ENCODE data around the gene NRDE2.
A peak's percentile ranks its signal among the peaks of the same experiment; 100 is the strongest.

NRDE2 gene, protein sequence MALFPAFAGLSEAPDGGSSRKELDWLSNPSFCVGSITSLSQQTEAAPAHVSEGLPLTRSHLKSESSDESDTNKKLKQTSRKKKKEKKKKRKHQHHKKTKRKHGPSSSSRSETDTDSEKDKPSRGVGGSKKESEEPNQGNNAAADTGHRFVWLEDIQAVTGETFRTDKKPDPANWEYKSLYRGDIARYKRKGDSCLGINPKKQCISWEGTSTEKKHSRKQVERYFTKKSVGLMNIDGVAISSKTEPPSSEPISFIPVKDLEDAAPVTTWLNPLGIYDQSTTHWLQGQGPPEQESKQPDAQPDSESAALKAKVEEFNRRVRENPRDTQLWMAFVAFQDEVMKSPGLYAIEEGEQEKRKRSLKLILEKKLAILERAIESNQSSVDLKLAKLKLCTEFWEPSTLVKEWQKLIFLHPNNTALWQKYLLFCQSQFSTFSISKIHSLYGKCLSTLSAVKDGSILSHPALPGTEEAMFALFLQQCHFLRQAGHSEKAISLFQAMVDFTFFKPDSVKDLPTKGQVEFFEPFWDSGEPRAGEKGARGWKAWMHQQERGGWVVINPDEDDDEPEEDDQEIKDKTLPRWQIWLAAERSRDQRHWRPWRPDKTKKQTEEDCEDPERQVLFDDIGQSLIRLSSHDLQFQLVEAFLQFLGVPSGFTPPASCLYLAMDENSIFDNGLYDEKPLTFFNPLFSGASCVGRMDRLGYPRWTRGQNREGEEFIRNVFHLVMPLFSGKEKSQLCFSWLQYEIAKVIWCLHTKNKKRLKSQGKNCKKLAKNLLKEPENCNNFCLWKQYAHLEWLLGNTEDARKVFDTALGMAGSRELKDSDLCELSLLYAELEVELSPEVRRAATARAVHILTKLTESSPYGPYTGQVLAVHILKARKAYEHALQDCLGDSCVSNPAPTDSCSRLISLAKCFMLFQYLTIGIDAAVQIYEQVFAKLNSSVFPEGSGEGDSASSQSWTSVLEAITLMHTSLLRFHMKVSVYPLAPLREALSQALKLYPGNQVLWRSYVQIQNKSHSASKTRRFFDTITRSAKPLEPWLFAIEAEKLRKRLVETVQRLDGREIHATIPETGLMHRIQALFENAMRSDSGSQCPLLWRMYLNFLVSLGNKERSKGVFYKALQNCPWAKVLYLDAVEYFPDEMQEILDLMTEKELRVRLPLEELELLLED

DNA sequence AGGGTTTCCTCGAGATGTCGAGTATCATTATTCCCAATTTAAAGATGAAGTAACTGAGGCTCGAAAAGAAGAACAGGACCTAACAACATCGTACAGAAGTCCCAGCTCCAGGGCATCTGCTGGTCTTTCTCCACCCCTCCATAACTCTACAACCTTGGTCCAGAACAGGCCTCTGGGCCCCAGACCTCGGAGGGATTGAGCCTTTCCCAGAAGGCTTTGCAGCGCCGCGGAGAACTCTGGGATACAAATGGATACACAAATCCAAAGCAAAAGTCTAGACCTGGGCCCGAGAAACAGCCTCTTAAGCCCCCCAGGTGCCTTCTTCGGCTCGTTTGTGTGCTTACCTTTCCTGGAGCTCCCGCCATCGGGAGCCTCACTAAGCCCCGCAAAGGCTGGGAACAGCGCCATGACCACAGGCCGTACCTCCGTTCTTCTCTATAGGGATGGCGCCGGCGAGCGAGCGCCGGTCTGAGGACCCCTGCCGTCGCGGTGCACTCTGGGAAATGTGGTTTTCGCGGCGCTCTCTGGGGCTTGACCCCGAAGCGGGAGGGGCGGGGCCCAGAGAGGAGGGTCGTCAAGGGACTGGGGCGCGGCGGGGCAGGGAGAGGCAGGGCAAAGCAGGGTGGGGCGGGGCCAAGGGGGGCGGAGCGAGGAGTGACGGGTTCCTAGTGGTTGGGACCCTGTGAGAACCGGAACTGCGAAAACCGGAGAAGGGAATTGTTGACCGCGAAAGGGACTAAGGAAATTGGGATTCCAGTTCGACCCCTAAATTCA is at the start of gene NRDE2:
NRDE2 (minus strand) TSS at position 445 of the 774 bp plus-strand sequence; CDS start at position 408, 37 bp downstream.
- DNase-seq (ENCODE audit: low spot score): peak; percentile 94

DNA sequence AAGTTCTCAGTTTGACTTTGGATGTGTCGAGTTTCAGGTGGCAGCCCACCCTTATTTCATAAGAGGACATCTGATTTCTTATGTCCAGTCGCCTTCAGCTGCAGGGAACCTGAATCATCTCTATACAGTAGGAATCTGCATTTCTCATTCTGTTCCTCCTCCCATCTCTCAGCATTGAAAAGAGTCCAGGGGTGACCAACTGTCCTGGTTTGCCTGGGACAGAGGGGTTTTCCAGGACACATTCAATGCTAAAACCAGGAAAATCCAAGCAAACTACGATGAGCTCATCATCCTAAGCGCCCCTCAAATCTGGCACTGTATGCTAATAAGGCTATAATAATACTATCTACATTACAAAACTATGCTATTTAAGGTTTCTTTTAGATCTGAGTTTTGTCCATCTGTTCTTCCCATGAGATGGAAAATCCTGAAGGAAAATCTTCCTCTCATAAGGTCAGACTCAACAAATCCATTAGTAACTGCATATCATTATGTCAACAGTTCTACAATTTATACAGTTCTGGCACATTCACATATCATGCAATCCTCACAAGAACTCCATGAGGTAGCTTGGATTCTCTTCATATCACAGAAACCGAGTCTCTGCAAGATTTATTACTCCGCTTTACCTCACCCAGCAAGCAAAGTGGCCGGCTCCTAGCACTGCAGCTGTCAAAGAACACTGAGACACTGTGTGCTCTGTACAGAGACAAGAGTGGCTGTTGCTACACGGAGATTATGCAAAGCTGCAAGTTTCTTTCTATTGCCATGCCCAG is 49.5 kb upstream of the NRDE2 start:
- DNase-seq (ENCODE audit: low spot score): no peak

DNA sequence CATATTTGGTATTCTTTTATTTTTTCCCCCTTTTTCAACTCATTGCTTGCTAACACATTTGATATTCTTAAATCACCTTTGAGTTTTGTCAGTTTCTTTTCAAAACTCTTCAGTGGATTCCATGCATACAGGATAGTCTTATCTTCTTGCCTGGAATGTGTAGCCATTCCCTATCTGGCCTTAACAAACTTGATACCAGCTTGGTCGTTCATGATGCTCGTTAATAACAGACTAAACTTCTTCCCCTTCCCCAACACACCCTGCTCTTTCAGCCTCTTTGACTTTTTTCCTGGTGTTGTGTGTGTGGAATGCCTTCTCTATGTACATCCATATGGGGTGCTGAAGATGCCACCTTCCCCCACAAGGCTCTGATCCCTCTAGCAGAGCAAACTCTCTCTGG is 47.4 kb upstream of the NRDE2 start:
- no peak for DNase-seq (ENCODE audit: low spot score)

DNA sequence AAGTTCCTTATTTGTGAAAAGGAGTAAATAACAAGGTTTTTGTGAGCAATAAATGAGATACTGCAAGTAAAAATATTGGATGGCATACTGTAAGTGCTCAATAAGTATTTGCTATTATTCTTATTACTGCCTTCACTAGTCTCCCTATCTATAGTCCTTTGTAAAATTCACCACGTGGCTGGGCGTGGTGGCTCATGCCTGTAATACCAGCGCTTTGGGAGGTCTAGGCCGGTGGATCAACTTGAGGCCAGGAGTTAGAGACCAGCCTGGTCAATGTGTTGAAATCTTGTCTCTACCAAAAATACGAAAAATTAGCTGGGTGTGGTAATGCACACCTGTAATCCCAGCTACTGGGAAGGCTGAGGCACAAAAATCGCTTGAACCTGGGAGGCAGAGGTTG is 46.5 kb upstream of the NRDE2 start:
- DNase-seq (ENCODE audit: low spot score): no peak

DNA sequence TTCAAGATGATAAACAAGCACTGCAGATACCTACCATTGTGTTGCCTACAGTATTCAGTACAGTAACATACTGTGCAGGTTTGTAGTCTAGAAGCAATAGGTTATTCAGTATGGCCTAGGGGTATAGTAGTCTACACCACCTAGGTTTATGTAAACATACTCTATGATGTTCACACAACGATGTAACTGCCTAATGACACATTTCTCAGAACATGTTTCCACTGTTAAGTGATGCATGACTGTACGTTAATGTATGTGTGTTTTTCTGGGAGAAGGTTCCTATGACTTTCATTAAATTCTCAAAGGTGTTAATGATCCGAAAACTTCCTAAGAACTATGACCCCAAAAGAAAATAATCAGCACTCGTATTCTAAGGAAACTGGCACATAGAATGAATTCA is 44.2 kb upstream of the NRDE2 start:
- DNase-seq (ENCODE audit: low spot score): no peak

DNA sequence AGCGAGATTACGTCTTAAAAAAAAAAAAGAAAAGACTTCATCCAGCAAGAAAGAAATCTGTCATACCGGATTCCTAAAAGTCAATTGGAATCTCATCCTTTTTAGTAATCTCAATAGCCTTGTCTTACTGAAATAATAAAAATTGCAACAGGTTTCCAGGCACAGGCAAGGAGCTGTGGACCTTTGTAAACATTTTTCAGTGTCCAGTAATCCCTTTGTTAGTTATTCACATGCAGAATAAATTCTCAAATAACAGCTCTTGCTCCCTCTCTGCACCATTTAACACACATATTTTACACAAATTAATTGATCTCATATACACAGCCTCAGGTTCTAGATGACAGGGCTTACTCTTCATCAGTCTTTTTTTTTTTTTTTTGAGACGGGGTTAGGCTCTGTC is 43.1 kb upstream of the NRDE2 start:
- DNase-seq (ENCODE audit: low spot score): no peak

DNA sequence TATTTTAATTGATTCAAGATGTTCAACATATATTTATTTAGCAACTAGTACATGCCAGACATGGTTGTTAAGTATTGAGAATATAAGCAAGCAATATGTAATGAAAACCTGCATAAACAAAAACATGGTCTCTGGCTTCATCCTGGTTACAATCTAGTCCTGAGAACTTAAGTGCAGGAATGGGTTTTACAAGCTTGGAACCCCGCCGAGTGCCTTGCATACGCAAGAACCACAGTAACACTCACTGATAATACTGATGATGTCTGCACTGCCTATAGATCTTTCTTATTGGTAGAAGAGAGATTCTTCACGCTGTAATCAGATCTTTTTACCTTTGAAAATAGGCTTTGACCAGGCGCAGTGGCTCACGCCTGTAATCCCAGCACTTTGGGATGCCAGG is 42.1 kb upstream of the NRDE2 start:
- no peak for DNase-seq (ENCODE audit: low spot score)

DNA sequence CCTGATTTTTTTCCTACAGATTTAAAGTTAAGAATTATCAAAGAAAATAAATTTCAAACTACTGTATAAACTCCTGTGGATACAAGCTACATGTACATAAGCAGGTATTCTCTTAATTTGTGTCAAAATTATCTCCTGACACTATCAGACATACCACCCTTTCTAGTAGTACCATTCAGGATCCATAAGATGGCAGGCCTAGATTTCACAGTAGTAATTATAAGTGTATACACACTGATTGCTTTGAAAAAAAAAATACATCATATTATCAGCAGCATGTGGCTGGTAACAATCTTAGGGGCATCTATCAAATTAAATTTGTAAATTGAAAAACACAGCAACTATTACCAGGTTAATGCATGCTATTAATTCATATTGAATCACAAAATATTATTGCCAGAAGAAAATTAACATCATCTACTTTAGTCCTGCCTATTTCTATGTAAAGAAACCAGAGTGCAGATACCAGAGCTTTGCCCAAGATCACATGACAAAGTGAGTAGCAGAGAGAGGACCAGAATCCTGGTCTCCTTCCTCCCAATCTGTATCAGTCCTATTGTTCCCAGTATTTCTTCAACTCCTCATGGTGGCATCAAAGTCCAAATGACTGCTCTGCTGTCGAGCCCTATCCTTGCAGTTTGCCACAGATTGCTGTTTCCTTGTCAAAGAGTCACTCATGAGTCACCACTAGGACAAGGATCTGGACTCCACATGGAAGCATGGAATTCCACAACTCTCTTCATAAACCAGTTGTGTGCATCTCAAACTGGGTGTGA is 37.4 kb upstream of the NRDE2 start:
- peak; percentile 65 for DNase-seq (ENCODE audit: low spot score)

DNA sequence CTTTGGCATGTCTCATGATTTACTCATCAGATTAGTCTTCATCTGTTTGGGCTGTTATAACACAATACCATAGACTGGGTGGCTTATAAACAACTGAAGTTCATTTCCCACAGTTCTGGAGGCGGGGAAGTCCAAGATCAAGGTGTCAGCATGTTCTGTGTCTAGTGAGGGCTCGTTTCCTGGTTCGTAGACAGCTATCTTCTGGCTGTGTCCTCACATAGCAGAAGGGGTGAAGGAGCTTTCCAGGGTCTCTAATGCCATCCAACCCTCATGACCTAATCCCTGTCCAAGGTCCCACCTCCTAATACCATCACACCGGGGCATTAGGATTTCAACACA is 30.8 kb upstream of the NRDE2 start:
- no peak for DNase-seq (ENCODE audit: low spot score)

DNA sequence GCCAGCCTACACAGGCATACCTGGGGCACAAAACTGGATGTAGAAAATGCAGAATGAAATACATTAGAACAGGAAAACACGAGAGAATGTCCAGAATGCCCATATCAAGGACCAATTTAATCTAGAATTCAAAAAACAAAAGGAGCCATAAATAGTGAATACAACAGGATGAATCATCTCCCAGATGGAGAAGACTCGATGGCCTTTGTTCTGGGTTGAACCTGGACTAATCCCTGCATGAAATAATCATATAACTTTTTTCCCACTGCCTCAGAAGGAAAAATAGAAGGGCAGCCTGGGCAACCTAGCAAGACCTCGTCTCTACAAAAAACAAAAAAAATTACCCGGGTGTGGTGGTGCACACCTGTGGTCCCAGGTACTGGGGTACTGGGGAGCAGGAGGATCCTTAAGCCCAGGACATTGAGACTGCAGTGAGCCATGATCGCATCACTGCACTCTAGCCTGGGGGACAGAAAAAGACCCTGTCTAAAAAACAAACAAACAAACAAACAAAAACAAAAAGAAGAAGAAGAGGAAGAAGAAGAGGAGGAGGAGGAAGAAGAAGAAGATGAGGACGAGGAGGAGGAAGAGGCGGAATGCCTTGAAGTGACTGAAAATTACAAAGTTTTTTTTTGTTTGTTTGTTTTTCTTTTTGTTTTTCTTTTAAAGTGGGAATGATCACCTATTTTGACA is 30.3 kb upstream of the NRDE2 start:
- DNase-seq (ENCODE audit: low spot score): peak; percentile 33

DNA sequence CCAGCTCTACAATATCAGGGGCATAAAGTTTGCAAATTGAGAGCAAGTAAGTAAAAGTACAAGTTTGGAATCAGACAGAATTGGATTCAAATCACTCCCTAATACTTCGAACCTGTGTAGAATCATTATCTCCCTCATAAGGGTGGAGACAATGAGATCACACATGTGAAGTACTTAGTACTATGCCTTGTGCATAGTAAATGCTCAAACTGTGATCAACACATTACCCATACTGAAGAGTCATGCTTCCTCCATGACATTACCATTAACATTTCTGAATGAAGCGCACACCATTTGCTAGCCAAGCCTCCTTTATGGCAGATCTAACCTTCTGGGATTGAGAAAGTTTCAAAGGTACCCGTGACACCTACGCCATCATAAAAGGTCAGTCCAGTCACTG is 26.6 kb upstream of the NRDE2 start:
- no peak for DNase-seq (ENCODE audit: low spot score)

DNA sequence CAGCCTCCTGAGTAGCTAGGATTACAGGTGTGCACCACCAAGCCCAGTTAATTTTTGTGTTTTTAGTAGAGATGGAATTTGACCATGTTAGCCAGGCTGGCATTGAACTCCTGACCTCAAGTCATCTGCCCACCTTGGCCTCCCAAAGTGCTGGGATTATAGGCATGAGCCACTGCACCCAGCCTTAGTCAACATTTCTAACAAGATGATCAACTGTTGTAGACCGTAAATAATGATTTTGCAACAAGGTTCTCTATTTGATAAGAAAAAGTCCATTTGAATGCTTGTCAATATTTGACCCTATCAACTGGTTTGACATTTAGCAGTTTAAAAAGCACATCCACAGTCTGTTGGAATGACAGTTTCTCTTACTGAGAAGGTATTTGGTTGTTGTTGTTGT is 25.2 kb upstream of the NRDE2 start:
- no peak for DNase-seq (ENCODE audit: low spot score)

DNA sequence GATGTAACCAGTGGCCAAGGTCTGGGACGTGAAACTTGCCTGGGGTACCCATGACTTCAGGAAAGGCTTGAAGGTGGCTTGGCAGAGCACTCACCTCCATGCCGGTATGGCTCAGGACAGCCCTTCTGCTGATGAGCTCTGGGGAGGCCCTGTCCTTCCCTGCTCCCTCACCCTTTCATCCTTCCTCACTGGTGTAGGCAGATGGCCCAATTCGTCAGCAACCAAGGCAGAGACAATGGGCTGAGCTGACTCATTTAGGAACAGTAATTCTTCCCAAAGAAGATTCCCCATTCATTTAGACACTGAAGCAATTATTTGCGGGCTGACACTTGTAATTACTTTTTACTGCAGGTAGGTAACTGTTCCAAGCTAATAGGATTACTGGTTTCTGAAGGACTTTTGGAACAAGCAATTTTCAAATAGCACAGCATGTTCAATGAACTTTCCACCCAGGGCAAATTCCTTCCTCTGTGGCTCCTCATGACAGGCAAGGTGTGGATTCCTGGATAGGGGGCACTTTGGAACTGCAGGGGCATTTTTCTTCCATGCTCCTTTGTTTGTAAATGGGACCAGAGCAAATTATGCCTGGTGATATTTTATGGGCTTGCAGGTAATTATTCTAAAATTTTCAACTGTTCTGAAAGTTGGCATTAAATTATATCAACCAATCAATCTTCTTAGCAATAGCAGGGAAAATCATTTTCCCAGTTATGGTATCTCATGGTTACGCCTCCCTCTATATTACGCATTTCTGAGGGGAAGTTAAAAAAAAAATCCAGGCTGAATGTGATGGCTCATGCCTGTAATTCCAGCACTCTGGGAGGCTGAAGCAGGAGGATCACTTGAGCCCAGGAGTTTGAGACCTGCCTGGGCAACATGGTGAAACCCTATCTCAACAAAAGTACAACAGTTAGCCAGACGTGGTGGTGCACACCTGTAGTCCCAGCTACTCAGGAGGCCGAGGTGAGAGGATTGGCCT is 24.1 kb upstream of the NRDE2 start:
- DNase-seq (ENCODE audit: low spot score): peak; percentile 30

DNA sequence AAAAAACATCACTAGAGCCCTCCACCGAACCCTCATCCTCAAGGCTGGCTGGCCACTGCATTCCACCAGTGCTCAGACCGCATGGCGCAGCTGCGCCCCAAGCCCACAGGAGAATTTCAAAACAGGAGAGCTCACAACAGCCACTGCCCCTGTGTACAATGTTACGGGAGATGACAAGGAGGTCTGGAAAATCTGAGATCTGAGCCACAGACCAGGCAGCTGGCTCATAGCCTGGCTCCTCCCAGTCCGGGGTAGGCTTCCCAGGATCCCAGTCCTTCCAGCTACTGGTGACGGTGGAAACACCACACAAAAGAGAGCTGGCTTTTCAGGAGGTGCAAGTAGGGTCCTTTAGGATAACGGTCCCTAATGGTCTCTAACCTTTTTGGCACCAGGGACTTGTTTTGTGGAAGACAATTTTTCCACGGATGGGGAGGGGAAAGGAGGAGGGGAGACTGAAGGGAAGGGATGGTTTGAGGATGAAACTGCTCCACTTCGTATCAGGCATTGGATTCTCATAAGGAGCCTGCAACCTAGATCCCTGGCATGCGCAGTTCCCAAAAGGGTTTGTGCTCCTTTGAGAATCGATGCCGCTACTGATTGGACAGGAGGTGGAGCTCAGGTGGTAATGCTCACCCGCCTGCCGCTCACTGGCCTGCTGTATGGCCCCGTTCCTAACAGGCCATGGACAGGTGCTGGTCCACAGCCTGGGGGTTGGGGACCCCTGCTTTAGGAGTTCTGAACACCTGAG is 23.0 kb upstream of the NRDE2 start:
- DNase-seq (ENCODE audit: low spot score): no peak

DNA sequence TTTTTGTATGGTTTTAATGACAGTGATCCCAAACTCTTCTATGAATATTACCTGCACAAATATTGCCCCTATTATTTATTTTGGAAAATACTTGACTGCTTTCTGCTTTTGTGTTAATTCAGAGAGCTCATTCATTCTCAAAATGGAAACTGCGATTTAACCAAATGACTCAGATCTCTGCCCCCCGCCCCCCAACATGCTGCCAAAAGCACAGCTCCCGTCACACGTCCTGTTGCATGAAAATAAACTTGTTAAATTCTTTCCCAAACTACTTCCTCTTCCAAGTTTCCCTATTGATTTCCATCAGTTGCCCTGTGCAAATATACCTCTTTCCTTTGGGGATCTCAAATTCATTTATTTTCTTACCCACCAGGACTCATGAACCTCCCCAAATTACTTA is 18.0 kb upstream of the NRDE2 start:
- no peak for DNase-seq (ENCODE audit: low spot score)

DNA sequence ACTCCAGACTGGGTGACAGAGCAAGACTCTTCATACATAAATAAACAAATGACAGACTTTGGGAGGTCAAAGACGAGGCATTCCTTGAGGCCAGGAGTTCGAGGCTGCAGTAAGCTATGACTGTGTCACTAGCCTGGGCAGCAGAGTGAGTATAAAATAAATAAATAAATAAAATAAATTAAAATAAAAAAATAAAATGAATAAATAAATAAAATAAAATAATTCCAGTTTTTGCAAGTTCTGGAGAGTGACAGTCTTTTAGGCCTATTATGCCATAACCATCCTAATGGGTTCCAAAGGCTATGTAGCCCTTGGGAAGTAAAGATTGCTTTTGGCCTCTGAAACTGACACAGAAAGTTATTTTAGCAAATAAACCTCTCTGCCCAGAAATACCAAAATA is 16.5 kb upstream of the NRDE2 start:
- DNase-seq (ENCODE audit: low spot score): no peak

DNA sequence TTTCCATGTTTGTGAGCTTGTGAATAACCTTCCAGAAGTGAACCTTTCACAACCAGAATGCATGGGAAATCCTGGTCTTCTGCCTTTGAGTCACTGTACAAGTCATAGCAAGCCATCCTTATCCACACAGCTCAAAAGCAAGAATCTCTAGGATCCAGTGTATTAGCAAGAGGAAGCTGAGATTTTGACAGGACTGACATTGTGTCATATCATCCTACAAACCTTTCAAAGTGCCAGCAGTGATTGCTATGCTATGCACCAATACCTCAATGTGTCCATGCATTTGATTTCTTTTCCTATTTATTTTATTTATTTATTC is 13.5 kb upstream of the NRDE2 start:
- DNase-seq (ENCODE audit: low spot score): no peak

Data from kidney capillary endothelial cell (primary cell).